ENCODE measurements around the gene CFAP61. TPM values are rescaled to one million over a fixed set of nuclear protein-coding genes. Genes with fewer than 3 reads are reported as not detected.

Gene CFAP61
- total RNA-seq, 6 donors from 2014 or later: 0.37 to 14.3 (median 6.1) TPM

- ATAC-seq (ENCODE audit: low FRiP score in 2 of 2) (peak in 1 of 2 donors; percentile 2), DNase-seq (no peak)
- no peak for TF ChIP-seq CTCF (IDR thresholded peaks at IDR 0.05)
- no peak for TF ChIP-seq EP300 (IDR thresholded peaks at IDR 0.05)
- TF ChIP-seq POLR2AphosphoS5 (IDR thresholded peaks at IDR 0.05): no peak
- TF ChIP-seq POLR2A (IDR thresholded peaks at IDR 0.05): no peak
- H3K27ac ChIP-seq: peak overlapping the region; percentile 69 to 82 (median 80)
- peaks cover 0 to 5% (median 0%) of the 10 kb centered on the region in 4 donors for H3K36me3 ChIP-seq
- H3K4me3 ChIP-seq: peak overlapping the region; percentile 78 to 100 (median 86)
- H3K4me1 ChIP-seq: peaks cover 25 to 63% (median 46%) of the 10 kb centered on the region in 4 donors
- H3K9me3 ChIP-seq: no peaks in the 10 kb centered on the region
- H3K27me3 ChIP-seq: no peaks in the 10 kb centered on the region
- WGBS, 2 donors: 5 to 9% methylated on average over 6 to 12 of the region's 17 CpGs
These were observed 34.5 kb upstream of the CFAP61 start for GRCh38 chr20:20017844-20018185.

- H3K36me3 ChIP-seq: peaks cover 0 to 11% (median 0%) of the 10 kb centered on the region in 4 donors
- 86 to 93% methylated on average over 8 of the region's 8 CpGs for WGBS, 2 donors
- no peaks in the 10 kb centered on the region for H3K9me3 ChIP-seq
- TF ChIP-seq EP300 (IDR thresholded peaks at IDR 0.05) (no peak), POLR2AphosphoS5 (IDR thresholded peaks at IDR 0.05) (no peak), CTCF (IDR thresholded peaks at IDR 0.05) (no peak), POLR2A (IDR thresholded peaks at IDR 0.05) (no peak)
- peak overlapping the region in 3 of 4 donors; percentile 83 to 100 (median 88) for H3K4me3 ChIP-seq
- DNase-seq (no peak), ATAC-seq (ENCODE audit: low FRiP score in 2 of 2) (no peak)
- peaks cover 25 to 63% (median 46%) of the 10 kb centered on the region in 4 donors for H3K4me1 ChIP-seq
- no peaks in the 10 kb centered on the region for H3K27me3 ChIP-seq
- H3K27ac ChIP-seq: no peak overlapping the region
These were observed 34.0 kb upstream of the CFAP61 start for GRCh38 chr20:20018366-20018765.

GRCh38 chr20:20019123-20019522 is 33.2 kb upstream of the CFAP61 start:
- ATAC-seq (ENCODE audit: low FRiP score in 2 of 2): no peak
- no peak for DNase-seq
- peaks cover 0 to 13% (median 0%) of the 10 kb centered on the region in 4 donors for H3K36me3 ChIP-seq
- H3K4me3 ChIP-seq: peak overlapping the region in 1 of 4 donors; percentile 83
- peaks cover 25 to 63% (median 44%) of the 10 kb centered on the region in 4 donors for H3K4me1 ChIP-seq
- no peak overlapping the region for H3K27ac ChIP-seq
- no peaks in the 10 kb centered on the region for H3K9me3 ChIP-seq
- WGBS, 2 donors: 61 to 72% methylated on average over 2 of the region's 2 CpGs
- no peaks in the 10 kb centered on the region for H3K27me3 ChIP-seq
- TF ChIP-seq POLR2A (IDR thresholded peaks at IDR 0.05) (no peak), EP300 (IDR thresholded peaks at IDR 0.05) (no peak), CTCF (IDR thresholded peaks at IDR 0.05) (no peak), POLR2AphosphoS5 (IDR thresholded peaks at IDR 0.05) (no peak)

GRCh38 chr20:20020908-20021307 is 31.4 kb upstream of the CFAP61 start:
- DNase-seq (no peak), ATAC-seq (ENCODE audit: low FRiP score in 2 of 2) (no peak)
- WGBS, 2 donors: 77% methylated on average over 11 of the region's 11 CpGs
- peaks cover 0 to 13% (median under 1%) of the 10 kb centered on the region in 4 donors for H3K36me3 ChIP-seq
- H3K27ac ChIP-seq: peak overlapping the region in 1 of 4 donors; percentile 7
- TF ChIP-seq POLR2AphosphoS5 (IDR thresholded peaks at IDR 0.05) (no peak), EP300 (IDR thresholded peaks at IDR 0.05) (no peak)
- H3K4me1 ChIP-seq: peaks cover 21 to 56% (median 29%) of the 10 kb centered on the region in 4 donors
- no peaks in the 10 kb centered on the region for H3K9me3 ChIP-seq
- H3K27me3 ChIP-seq: no peaks in the 10 kb centered on the region
- H3K4me3 ChIP-seq: no peak overlapping the region

GRCh38 chr20:20021835-20022234 is 30.5 kb upstream of the CFAP61 start:
- H3K4me1 ChIP-seq: peaks cover 18 to 46% (median 24%) of the 10 kb centered on the region in 4 donors
- 64 to 90% methylated on average over 7 of the region's 7 CpGs for WGBS, 2 donors
- no peak overlapping the region for H3K4me3 ChIP-seq
- H3K36me3 ChIP-seq: peaks cover 0 to 17% (median 5%) of the 10 kb centered on the region in 4 donors
- ATAC-seq (ENCODE audit: low FRiP score in 2 of 2) (no peak), DNase-seq (no peak)
- H3K9me3 ChIP-seq: no peaks in the 10 kb centered on the region
- no peaks in the 10 kb centered on the region for H3K27me3 ChIP-seq
- TF ChIP-seq POLR2A (IDR thresholded peaks at IDR 0.05) (no peak), EP300 (IDR thresholded peaks at IDR 0.05) (no peak), POLR2AphosphoS5 (IDR thresholded peaks at IDR 0.05) (no peak), CTCF (IDR thresholded peaks at IDR 0.05) (no peak)
- peak overlapping the region in 1 of 4 donors; percentile 2 for H3K27ac ChIP-seq
